Nephron (organoid): Measurements from ENCODE around the gene C3orf80.
"Not testable (repeated sequence)": the region's sequence is repeated elsewhere in the genome, so short reads cannot be mapped to it uniquely, and the experiment has no call there.

Experiments used
- H3K27ac Mint-ChIP-seq, 3 experiments: 2 replicates each; pipeline ENCODE4 v1.8.0; 2020; ENCODE audit warnings: mixed read lengths in 3 of 3, mild to moderate bottlenecking in 2 of 3, moderate library complexity in 1 of 3
- H3K27me3 Mint-ChIP-seq: 2 replicates; pipeline ENCODE4 v1.8.0; 2021; ENCODE audit warnings: low read depth, mild to moderate bottlenecking, moderate library complexity, mixed read lengths
- H3K36me3 Mint-ChIP-seq: 2 replicates; pipeline ENCODE4 v1.8.0; 2020; ENCODE audit warnings: low read depth, mixed read lengths
- H3K4me1 Mint-ChIP-seq: 2 replicates; pipeline ENCODE4 v1.8.0; 2020; ENCODE audit warnings: mixed read lengths
- H3K4me3 Mint-ChIP-seq, 3 experiments: 2 replicates each; pipeline ENCODE4 v1.8.0; 2020; ENCODE audit warnings: mild to moderate bottlenecking in 3 of 3, mixed read lengths in 3 of 3, moderate library complexity in 2 of 3
- H3K9me3 Mint-ChIP-seq: 2 replicates; pipeline ENCODE4 v1.8.0; 2020; ENCODE audit warnings: mixed read lengths
- TF ChIP-seq, protein P1 (sequence below), 3 experiments: fragments of 200-600 bp; sonication (generic); IDR thresholded peaks; one replicate each; pipeline ENCODE4 v1.5.0; 2021; ENCODE audit warnings: antibody characterized with exemption in 3 of 3; ENCODE audit not compliant: unreplicated experiment in 3 of 3

The C3orf80 gene

DNA sequence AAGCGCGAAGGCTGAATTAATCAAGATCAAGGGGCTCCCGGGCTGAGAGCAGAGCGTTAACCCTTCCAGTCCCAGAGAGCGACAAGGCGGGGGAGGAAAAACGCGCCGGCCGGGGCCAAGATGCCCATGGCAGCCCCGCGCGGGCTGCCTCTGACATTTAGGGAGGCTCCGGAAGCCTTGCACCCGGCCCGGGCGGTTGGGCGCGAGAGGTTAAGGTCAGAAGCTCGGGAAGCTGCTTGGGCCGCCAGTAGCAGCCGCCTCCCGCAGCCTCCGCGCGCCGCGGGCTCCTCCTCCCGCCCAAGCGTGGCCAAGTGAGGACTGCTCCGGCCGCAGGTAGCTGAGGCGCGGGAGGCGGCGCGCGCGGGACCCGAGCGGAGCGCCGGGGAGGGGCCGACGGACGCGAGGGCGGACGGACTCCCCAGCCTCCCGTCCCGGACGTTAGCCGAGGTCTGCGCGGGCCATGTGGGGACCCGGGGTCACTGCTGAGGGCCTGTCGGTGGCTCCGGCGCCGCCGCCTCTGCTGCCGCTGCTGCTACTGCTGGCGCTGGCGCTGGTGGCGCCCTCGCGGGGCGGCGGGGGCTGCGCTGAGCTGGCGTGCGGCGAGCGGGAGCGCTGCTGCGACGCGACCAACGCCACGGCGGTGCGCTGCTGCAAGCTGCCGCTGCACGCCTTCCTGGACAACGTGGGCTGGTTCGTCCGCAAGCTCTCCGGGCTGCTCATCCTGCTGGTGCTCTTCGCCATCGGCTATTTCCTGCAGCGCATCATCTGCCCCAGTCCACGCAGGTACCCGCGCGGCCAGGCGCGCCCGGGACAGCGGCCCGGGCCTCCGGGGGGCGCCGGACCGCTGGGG lies at the start of gene C3orf80:
C3orf80 (plus strand) TSS at position 247 of the 850 bp plus-strand sequence; CDS start at position 461, 214 bp downstream.
- no peaks in the 10 kb centered on the region for H3K36me3 Mint-ChIP-seq
- TF ChIP-seq, protein P1, sequence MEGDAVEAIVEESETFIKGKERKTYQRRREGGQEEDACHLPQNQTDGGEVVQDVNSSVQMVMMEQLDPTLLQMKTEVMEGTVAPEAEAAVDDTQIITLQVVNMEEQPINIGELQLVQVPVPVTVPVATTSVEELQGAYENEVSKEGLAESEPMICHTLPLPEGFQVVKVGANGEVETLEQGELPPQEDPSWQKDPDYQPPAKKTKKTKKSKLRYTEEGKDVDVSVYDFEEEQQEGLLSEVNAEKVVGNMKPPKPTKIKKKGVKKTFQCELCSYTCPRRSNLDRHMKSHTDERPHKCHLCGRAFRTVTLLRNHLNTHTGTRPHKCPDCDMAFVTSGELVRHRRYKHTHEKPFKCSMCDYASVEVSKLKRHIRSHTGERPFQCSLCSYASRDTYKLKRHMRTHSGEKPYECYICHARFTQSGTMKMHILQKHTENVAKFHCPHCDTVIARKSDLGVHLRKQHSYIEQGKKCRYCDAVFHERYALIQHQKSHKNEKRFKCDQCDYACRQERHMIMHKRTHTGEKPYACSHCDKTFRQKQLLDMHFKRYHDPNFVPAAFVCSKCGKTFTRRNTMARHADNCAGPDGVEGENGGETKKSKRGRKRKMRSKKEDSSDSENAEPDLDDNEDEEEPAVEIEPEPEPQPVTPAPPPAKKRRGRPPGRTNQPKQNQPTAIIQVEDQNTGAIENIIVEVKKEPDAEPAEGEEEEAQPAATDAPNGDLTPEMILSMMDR (IDR thresholded peaks at IDR 0.05; ENCODE audit: unreplicated experiment in 3 of 3) = peak in 1 of 3 experiments; percentile 14
- H3K4me3 Mint-ChIP-seq = peak within 1 kb of the TSS; percentile 87 to 90 (median 89)

DNA sequence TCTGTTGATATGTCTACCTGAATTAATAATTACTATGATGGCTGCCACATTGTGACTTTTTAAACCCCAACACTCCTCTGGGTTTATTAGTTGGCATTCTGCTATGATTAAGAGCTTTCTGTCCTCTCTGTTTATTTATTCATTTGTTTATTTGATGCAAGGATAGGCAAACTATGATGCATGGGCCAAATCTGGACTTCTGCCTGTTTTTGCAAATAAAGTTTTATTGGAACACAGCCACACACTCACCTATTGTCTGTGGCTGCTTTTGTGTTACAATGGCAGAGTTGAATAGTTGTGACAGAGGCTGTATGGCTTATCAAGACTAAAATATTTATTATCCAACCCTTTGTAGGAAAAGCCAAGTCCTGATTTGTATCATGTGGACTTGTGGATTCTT lies 48.3 kb upstream of the C3orf80 start:
- H3K27ac Mint-ChIP-seq = no peak overlapping the region
- peaks cover 3% of the 10 kb centered on the region for H3K9me3 Mint-ChIP-seq
- TF ChIP-seq, protein P1 (IDR thresholded peaks at IDR 0.05; ENCODE audit: unreplicated experiment in 3 of 3) = no peak
- H3K27me3 Mint-ChIP-seq = peaks cover 8% of the 10 kb centered on the region
- peaks cover 24% of the 10 kb centered on the region for H3K4me1 Mint-ChIP-seq
- H3K36me3 Mint-ChIP-seq = peaks cover 4% of the 10 kb centered on the region
- no peak overlapping the region for H3K4me3 Mint-ChIP-seq

More for the DNA sequence above, at the start of gene C3orf80:
- Mint-ChIP-seq H3K9me3 (no peaks in the 10 kb centered on the region), H3K4me1 (peaks cover 13% of the 10 kb centered on the region), H3K27ac (no peak within 1 kb of the TSS), H3K27me3 (peaks cover 93% of the 10 kb centered on the region)

DNA sequence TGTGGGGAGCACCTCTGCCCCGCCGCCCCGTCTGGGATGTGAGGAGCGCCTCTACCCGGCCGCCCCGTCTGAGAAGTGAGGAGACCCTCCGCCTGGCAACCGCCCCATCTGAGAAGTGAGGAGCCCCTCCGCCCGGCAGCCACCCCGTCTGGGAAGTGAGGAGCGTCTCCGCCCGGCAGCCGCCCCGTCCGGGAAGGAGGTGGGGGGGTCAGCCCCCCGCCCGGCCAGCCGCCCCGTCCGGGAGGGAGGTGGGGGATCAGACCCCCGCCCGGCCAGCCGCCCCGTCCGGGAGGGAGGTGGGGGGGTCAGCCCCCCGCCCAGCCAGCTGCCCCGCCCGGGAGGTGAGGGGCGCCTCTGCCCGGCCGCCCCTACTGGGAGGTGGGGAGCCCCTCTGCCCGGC lies 46.6 kb upstream of the C3orf80 start:
- H3K36me3 Mint-ChIP-seq, H3K27ac Mint-ChIP-seq, H3K4me3 Mint-ChIP-seq, H3K27me3 Mint-ChIP-seq, H3K9me3 Mint-ChIP-seq: not testable (repeated sequence)
- H3K4me1 Mint-ChIP-seq = peaks cover 31% of the 10 kb centered on the region

DNA sequence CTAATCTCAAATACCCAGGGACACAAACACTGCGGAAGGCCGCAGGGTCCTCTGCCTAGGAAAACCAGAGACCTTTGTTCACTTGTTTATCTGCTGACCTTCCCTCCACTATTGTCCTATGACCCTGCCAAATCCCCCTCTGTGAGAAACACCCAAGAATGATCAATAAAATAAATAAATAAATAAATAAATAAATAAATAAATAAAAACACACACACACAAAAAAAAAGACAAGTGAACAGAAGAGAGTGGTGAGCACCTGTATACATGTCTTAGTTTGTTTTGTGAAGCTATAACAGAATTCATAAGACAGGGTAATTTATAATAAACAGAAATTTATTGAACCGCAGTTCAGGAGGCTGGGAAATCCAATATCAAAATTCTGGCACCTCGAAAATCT lies 45.8 kb upstream of the C3orf80 start:
- not testable (repeated sequence) for H3K9me3 Mint-ChIP-seq, H3K27me3 Mint-ChIP-seq, H3K4me3 Mint-ChIP-seq, H3K36me3 Mint-ChIP-seq
- peaks cover 33% of the 10 kb centered on the region for H3K4me1 Mint-ChIP-seq
- peak overlapping the region; percentile 43 to 76 (median 62) for H3K27ac Mint-ChIP-seq

DNA sequence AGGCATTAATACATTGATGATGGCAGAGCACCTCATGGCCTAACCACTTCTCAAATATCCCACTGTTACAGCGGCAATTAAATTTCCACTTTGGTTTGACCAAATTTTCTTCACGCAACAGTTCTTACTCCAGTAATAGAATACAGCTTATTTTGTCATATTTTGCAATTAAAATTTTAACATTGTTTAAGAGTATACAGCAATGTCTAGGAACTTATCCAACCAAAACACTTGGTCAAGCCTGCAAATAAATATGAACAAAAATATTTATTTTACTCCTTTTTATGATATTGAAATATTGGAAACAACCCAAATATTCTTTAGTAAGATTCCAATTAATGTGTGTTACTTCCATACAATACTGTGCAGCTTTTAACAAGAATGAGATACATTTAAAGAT lies 45.3 kb upstream of the C3orf80 start:
- H3K4me1 Mint-ChIP-seq = peaks cover 37% of the 10 kb centered on the region
- peaks cover 8% of the 10 kb centered on the region for H3K27me3 Mint-ChIP-seq
- H3K36me3 Mint-ChIP-seq = peaks cover 4% of the 10 kb centered on the region
- H3K27ac Mint-ChIP-seq = peak overlapping the region; percentile 43 to 76 (median 62)
- peak overlapping the region in 1 of 3 experiments; percentile 14 for H3K4me3 Mint-ChIP-seq
- TF ChIP-seq, protein P1 (IDR thresholded peaks at IDR 0.05; ENCODE audit: unreplicated experiment in 3 of 3) = no peak
- peaks cover 3% of the 10 kb centered on the region for H3K9me3 Mint-ChIP-seq

DNA sequence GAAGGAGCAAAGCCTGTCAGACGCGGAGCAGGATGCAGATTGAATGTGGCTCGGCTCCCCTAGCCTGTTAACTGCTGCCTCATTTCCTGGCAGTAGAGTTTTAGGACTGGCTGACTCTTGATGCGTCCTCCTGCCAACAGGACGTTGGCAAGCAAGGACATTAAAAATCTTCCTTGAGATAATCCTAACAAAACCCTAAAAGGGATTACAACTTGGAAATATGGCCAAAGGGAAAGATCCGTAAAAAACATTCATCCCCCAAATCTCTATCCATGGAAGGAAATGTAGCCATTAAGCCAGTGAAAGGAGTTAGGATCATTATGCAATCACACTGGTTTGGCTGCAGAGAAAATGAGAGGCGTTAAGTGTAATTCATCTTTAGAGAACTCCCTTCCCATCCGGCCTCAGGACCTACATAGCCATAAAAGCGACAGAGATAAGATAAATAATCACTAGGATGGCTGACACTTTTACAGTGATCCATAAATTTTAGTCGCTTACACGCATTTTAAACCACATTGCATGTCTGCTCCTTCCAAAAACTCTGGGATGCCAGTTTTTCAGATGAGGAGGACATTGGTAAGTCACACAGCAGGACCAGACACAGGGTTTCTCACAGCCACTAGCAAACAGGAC lies 44.5 kb upstream of the C3orf80 start:
- H3K36me3 Mint-ChIP-seq = peaks cover 4% of the 10 kb centered on the region
- H3K27ac Mint-ChIP-seq = peak overlapping the region; percentile 43 to 76 (median 62)
- peaks cover 3% of the 10 kb centered on the region for H3K9me3 Mint-ChIP-seq
- peak overlapping the region in 2 of 3 experiments; percentile 6 to 26 for H3K4me3 Mint-ChIP-seq
- H3K4me1 Mint-ChIP-seq = peaks cover 38% of the 10 kb centered on the region
- TF ChIP-seq, protein P1 (IDR thresholded peaks at IDR 0.05; ENCODE audit: unreplicated experiment in 3 of 3) = no peak
- peaks cover 8% of the 10 kb centered on the region for H3K27me3 Mint-ChIP-seq
